ENCODE results near the gene SYNE3.

- TF ChIP-seq CTCF (IDR thresholded peaks at IDR 0.05; ENCODE audit: insufficient read depth, low read length, poor library complexity, severe bottlenecking) (no peak), EZH2phosphoT487 (conservative IDR thresholded peaks at IDR 0.05; ENCODE audit: low read length) (no peak)
Measured at GRCh38 chr14:95551435-95551834, 35.0 kb upstream of the SYNE3 start.

Measured in SU-DHL-6 (cell line).